GM19463 (cell line): ENCODE results near the gene ATG10.
"Not testable (repeated sequence)": the region's sequence is repeated elsewhere in the genome, so short reads cannot be mapped to it uniquely, and the experiment has no call there.

Source experiments
- ATAC-seq: cut with Tn5 transposase; IDR thresholded peaks from one replicate; pipeline ENCODE4 v1.9.1; 2021; ENCODE audit warnings: mild to moderate bottlenecking, moderate library complexity; ENCODE audit not compliant: unreplicated experiment

ATG10 gene

DNA sequence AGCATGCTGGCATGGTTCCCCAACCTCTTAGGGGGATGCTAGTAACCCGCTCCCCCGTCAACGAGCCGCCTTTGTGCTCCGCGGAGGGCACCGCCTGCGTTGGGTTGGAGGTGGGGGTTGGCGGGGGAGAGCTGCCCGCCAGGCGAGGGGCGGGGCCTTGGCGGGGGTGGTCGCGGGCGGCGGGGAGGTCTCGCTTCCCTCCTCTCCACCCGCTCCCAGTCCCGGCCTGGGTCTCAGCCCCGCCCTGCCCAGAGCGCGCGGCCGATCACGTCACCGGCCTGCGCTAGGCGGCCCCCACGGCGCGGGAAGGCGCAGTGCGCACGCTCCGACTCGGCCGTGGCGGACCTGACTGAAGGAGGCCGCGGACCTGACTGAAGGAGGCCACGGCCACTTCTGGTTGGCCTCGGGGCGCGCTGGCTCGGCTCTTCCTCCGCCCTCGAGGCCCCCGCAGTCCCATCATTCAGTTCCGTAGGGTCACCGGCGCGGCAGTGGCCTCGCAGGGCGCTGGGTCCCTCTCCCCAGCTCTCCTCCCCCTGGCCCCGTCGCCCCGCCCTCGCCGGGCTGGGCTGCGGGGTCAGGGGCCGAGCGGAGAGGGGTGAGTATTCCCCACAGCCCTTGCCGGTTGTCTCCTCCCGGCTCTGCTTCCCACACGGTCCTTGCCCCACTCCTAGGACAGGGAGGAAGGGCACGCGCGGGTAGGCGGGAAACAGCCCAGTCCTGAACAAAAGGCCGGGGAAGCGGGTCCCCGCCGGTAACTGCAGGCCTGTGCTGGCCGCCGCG lies at the start of gene ATG10:
TSS of gene ATG10 (plus strand) at position 312 of the 780 bp plus-strand sequence. CDS start 15,548 bp downstream, outside the sequence.
- ATAC-seq = peak; percentile 95

DNA sequence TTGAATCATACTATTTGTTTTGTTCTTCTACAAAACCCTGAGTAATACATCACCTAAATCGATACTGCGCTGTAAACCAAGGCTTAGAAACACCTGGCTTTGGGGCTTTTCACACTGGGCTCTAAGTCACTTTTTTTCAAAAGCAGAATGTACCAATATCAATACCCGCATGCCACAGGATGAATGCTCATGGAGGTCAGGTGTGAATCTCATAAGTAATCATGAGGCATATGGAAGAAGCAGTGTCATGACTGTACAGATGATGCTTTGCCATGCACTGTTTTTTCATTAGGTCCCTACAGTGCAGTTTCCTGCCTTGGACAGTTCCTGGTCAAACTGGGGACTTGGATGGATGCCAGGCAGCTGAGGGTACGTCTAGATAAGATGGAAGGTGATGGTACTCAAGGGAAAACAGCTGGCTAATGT lies 49.0 kb upstream of the ATG10 start:
- peak; percentile 63 for ATAC-seq

DNA sequence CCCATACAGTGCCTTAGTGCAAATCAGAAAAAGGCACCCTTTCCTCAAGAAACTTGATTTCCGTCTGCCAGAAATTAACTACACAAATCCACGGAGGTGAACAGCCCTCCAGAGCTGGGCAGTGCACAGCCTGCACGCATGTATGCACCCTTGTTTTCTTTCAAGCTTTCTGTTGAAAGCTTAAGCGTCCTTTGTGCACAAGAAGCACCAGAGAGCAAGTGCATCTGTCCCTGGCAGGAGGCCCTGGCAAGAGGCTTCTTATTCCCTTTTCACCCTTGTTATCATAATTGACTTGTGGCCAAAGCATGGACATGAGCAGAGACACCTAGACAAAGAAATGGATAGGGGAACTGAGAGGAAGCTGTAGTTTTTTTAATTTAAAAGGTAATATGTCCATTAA lies 47.4 kb upstream of the ATG10 start:
- ATAC-seq = no peak

DNA sequence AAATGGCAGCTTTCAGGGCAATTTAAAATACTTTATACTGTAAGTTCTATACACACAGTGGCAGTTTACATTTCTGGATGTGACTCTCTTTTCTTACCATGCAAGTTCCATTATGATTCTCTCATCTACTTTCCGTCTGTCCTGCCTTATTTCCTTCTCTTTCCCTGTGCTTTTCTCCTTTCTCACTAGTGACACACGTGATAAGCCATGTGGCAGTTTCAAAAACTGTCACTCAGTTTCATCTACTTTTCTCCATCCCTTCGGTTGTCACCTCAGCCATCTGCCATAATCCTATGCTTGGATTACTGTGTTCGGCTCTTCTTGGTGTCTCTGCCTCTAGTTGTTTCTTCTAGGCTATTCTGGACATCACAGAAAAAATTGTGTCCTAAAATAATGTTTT lies 46.8 kb upstream of the ATG10 start:
- ATAC-seq = no peak

DNA sequence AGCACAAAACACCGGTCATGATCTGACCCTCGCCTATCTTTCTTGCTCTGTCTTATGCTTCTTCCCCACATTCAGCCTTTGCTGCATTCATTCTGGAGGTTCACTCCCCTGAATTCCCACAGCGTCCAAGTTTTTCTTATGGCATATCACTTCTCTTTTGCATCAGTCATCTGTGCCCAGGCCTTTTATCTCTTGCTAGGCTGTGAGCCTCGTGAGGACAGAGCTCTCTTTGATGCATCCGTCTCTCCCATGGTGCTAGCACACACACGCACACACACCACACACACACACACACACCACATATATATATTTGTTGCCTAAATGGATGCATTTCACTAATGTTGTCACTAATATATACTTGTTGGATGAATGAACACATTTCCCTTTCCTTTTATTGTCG lies 45.8 kb upstream of the ATG10 start:
- no peak for ATAC-seq

DNA sequence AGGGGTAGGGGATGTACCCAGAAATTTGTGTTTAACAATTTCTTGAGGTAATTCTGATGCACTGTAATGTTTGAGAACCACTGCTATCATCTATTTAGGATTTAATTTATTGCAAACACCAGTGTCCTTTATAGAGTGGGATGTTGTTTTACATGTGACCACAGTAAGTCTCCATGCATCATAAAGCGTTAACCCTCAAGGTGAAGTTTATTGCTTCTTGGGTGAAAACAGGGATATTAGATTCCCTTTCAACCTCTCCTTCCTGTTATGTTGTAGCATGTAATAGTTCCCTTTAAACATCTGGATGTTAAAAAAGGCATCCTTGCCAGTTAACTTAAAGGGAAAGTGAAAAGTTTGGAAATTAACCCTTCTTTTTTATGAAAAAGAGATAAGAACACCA lies 35.8 kb upstream of the ATG10 start:
- ATAC-seq = no peak

DNA sequence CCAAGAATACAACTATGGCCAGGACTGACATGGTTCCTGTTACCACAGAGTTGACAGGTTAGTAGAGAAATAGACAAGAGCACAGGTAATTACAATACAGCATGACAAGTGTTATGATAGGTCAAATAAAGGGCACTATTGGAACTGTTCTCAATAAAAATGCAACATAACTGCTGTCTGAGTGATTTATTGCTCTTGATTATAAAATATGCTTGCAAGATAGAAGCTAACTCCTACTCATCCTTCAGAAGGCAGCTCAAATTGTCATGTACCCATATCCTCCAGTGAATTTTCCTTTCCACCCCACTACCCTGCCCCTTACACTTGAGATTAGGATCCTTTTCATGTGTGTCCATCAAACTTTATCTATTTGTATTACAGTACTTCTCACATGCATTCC lies 35.1 kb upstream of the ATG10 start:
- no peak for ATAC-seq

DNA sequence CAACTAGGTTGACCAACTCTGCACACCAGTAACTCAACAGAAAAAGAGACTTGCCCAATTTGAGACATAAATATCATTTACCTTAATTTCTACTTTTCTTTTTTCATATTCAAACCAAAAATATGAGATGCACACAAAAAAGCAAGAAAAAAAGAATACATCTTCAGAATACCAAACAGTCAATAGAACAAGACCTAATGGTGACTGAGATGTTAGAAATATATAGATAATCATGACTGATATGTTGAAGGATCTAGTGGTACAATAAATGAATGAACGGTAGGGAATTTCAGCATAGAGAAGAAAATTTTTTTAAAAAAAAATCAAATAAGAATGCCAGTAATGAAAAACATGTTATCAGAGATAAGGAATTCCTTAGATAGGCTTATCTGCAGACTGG lies 29.1 kb upstream of the ATG10 start:
- ATAC-seq = no peak

DNA sequence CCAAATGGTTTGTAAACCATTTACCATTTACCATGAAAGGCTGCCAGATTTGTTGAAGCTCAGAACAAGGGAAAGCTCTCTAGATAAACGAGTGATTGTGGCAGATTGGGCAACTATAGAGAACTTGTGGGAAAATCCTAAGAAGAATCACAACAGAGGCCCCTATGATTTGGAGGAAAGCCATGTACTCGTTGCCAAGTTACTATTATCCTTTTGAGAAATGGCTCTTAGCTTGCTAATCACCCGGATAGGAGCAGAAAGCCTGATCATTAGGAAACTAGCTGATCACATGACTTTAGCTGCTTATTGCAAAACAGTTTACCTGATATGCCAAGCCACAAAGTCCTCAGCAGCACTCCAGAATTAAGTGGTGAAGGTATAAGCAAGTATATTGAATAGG lies 23.5 kb upstream of the ATG10 start:
- no peak for ATAC-seq

DNA sequence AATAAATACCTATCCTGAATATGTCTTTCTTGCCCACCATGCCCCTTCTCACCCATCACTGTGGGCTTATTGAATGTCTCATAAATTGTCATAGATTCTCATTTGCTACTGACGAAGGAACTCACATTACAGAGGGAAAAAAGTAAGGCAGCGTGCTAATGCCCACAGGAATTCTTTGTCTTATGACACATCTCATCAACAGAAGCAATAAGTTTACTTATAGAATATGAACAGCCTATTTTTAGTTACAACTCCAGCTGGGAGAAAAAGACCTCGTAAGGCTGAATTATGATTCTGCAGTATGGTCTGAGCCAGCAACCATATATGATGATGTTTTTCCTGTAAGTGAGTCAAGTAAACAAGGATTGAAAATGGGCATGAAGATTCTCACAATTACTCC lies 22.4 kb upstream of the ATG10 start:
- no peak for ATAC-seq

DNA sequence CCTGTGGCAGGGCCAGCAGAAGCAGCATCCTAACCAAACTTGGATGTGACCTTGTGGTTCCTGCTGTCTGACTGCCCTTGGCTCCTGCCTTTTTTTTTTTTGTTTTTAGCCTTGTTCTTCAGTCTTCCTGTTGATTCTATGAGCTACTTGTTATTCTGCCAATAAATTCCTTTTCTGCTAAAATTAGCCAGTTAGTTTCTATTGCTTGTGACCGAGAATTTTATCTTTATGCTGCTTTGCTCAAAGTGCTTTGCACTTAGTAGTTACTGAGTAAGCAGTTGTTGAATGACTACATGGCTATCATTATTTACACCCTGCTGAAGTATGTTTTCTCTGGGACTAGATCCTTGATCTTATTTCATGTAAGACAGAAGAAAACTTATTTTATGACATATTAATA lies 20.8 kb upstream of the ATG10 start:
- no peak for ATAC-seq

DNA sequence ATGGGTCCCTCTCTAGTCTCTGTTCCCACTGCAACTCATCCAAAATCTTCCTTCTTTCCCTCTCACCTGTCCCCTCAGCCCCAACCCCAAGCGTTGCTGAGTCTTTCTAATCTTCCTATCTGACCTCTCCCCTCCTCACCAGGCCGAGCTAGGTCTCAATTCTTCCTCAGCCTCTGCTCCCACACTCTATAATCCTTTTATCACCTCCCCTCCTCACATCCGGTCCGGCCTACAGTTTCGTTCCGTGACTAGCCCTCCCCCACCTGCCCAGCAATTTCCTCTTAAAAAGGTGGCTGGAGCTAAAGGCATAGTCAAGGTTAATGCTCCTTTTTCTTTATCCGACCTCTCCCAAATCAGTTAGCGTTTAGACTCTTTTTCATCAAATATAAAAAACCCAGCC lies 17.0 kb upstream of the ATG10 start:
- ATAC-seq = not testable (repeated sequence)

DNA sequence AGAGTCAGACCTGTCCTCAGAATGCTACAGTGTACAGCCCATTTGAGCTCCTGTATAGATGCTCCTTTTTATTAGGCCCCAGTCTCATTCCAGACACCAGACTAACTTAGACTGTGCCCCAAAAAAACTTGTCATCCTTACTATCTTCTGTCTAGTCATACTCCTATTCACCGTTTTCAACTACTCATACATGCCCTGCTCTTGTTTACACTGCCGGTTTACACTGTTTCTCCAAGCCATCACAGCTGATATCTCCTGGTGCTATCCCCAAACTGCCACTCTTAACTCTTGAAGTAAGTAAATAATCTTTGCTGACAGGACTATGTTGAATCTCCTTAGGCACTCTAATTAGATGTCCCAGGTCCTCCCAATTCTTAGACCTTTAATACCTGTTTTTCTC lies 13.7 kb upstream of the ATG10 start:
- ATAC-seq = not testable (repeated sequence)

DNA sequence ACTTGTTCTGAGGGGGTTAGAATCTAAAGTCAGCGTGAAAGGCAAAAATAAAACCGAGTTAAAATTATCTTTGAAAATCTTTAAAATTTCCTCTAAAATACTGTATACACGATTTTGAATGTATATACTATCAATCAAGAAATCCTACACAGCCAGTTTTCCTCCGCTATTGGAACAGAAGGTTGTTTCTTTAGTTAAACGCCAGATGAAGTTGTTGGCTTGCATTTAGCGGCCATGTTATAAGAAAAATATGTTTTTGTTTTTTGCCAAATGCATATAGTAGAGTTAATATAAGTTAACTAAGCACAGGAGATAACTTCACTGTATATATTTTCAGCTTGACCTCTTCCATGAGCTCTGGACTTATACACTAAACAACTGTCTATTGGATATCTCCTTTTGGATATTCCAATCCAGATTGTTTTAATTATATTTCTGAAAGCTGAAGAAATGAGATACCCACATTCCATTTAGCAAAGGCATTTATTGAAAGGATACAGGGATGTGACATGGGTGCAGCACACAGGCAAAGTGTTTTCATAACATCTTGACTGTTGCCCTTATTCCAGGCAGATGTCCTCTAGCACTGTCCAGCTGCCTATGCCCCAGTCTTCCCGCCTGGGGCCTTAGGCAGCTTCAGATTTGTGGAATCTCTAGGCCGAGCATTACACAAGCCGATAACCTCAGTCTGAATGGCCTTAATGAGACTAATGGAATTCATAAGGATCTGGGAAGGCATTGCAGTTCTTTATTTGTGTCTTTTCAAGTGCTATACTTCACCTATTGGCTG lies 10.0 kb upstream of the ATG10 start:
- no peak for ATAC-seq

DNA sequence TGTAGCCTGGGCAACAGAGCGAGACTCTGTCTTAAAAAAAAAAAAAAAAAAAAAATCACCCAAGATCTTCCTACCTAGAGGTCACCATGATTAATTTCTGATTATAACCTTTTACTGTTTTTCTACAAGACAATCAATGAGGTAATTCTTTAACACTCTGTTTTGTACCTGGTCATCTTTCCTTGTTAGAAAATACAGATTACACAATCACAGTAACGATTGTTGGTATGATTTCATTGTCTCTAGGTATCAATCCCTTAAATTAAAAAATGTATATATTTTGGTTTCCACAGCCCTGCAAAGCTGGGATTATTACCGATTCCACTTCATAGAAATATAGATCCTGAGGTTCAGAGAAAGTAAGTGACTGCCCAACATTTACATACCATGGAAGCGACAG lies 8.3 kb upstream of the ATG10 start:
- ATAC-seq = no peak

DNA sequence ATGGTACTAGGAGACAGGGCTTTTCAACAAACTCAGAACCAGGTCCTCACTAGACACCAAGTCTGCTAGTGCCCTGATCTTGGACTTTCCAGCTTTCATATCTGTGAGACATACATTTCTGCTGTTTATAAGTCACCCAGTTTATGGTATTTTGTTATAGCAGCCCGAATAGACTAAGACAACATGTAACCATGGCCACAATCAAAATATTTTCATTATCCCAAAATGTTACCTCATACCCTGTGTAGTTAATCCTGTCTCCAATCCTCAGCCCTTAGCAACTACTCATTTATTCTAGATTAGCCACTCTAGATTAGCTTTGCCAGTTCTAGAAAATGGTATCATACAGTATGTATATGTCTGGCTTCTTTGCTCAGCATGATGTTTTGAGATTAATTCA lies 6.3 kb upstream of the ATG10 start:
- no peak for ATAC-seq

DNA sequence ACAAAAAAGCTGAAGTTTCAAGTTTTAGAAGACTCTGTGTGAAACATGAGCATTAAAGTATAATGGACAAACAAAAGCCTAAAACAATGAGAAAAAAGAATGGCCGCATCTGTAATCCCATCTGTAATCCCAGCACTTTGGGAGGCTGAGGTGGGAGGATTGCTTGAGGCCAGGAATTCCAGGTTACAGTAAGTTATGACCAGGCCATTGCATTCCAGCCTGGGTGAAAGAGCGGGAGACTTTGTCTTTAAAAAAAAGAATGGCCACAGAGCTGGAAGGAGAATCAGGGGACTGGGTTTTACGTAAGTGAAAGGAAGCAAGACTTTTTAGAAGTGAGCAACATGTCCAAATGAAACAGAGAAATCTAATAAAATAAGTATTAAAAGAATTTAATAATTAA lies 2.6 kb upstream of the ATG10 start:
- no peak for ATAC-seq

DNA sequence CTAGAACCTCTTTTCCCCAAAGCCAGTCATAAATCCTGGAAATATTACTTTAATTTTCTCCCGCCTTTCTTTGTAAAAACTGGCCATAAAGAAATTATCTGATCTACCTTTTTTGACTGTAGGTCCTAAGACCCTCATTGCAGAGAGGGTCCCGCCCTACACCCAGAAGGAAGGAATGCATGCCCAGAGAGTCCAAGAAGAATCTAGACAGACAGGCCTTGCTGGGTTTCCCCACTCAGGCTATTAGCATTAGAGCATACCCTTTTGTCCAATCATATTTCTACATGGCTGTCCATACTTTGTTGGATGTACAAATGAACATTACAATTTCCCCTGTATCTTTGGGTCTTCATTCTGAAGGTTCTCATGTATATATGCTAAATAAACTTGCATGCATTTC lies 1.9 kb upstream of the ATG10 start:
- no peak for ATAC-seq

DNA sequence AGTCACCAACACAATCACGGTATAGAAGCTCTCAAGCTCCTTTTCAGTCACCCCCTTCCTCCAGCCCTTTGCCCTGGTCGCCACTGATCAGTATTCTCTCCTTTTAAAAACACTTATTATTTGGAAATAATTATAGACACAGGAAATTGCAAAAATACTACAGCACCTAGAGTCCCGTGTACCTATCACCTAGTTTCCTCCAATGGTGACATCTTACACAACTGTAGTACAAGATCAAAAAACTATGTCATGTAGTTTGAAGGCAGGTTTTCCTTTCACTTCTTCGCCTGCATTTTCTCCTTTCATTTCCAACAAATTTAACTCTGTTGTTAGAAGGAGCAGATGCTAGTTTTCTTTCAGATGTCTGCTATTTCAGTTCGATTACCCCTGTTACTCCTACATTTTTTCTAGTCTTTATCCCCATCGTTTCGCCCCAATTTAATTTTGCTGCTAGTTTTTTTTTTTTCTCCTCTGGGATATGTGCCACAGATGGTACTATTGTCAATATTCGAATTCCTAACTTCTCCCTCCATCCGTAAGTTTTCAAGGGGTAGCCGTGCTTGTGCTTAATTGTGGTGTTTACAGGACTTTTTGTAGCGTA lies 612 bp upstream of the ATG10 start:
- ATAC-seq = no peak

DNA sequence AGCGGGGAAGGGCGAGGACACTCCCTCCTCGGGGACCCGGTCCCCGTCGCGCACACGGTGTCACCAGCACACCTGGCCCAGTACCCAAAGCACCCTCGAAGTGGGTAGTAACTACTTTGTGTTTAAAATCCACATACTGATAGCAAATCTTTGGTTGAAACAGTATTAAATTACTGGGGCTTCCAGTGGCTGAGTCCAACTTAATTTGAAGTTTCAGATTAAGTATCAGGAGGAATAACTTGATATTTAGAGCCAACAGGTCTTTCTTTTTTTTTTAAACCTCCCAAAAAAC lies 615 bp downstream of the ATG10 start:
- ATAC-seq = peak; percentile 33

DNA sequence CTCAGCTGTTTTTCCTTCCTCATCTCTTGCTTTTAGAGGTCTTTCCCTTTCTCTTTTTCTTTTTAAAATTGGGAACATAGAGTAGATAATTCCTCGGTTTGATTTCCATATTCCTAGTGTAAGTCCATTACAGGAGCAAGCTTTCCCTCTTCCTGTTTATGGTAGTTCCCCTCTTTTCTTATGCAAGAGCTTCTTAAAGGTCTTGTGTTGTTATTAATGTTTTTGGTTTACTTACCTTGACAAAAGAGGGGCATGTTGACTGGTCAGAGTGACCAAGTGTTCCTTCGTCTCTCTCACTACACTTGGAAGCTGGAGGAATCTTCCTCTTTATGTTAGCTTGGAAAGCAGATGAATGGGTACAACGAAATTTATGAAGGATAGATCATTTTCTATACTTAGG lies 8.3 kb downstream of the ATG10 start:
- no peak for ATAC-seq

DNA sequence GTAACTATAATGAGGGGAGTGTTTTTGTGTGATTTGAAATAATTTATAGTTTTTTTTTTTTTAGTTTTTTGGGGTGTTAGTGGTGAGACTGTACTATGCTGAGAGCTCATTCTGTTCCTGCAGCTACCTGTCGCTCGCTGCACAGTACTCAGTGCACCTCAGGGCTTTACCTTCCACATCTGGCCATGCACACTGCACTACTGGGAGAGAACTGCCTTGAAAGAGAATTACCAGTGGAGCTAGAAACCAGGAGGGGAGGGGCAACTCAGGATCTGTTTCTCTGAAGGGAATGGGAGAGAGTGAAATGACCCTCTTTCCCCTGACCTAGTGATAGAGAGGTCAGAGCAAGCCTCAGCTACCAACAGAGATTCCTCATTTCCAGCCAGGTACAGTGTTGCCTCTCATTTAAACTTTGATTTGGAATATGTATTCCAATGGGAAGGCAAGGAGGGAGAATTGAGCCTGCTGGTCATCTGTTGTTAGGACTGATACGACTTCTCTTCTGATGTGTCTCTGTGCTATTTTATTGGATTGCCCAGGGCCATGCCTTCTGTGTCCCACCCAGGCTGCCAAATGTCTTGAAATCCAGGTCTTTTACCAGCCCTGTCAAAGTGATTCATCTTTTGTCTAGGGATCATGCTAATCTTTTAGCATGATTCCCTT lies 8.9 kb downstream of the ATG10 start:
- ATAC-seq = no peak
